HEK293 (cell line): Measurements from ENCODE around the gene DNASE2.

Experiments
- CTCF ChIA-PET: fragments of 350-600 bp; formaldehyde crosslinking; extraction: SDS; loops from one replicate; lab custom pipeline; 2021; ENCODE audit warnings: antibody characterized with exemption; lab: Yijun Ruan, JAX
- POLR2A ChIA-PET: fragments of 300-600 bp; formaldehyde crosslinking; extraction: SDS; loops from one replicate; lab custom pipeline; 2020; ENCODE audit warnings: antibody characterized with exemption, inconsistent platforms; lab: Yijun Ruan, JAX
- H3K27ac ChIP-seq: fragments of 200-500 bp; sonication (Bioruptor generic); 2 replicates; pipeline ENCODE4 v1.5.1; 2014; ENCODE audit warnings: low read depth, low read length, control low read depth, inconsistent platforms; ENCODE audit errors: extremely low read depth
- H3K36me3 ChIP-seq, 2 experiments: fragments of 200-500 bp in 1 of 2; sonication (Bioruptor generic) in 1 of 2; 1 replicate in 1 of 2; 2 replicates in 1 of 2; pipeline ENCODE4 v1.5.1; 2014 to 2017; ENCODE audit warnings: inconsistent platforms in 2 of 2, low read length in 2 of 2; ENCODE audit not compliant: control insufficient read depth in 2 of 2, insufficient read depth in 1 of 2
- H3K4me1 ChIP-seq: fragments of 200-500 bp; sonication (Bioruptor generic); 2 replicates; pipeline ENCODE4 v1.5.1; 2014; ENCODE audit warnings: mild to moderate bottlenecking, low read length, inconsistent platforms; ENCODE audit not compliant: control insufficient read depth, insufficient read depth
- H3K4me3 ChIP-seq: 2 replicates; pipeline ENCODE4 v1.5.1; 2011; ENCODE audit warnings: low read depth, mild to moderate bottlenecking, control low read depth, low read length, moderate library complexity
- H3K9me3 ChIP-seq: fragments of 200-500 bp; sonication (Bioruptor generic); 2 replicates; pipeline ENCODE4 v1.5.1; 2014; ENCODE audit warnings: low read depth, low read length, inconsistent platforms; ENCODE audit not compliant: control insufficient read depth, insufficient read depth
- BCL11A ChIP-seq: fragments of 450-650 bp; formaldehyde crosslinking; IDR thresholded peaks from 2 replicates; pipeline ENCODE4 v1.5.1; 2016; ENCODE audit warnings: low read depth, missing biosample characterization, missing genetic modification characterization
- GFI1B ChIP-seq: fragments of 450-650 bp; formaldehyde crosslinking; IDR thresholded peaks from 2 replicates; pipeline ENCODE4 v1.5.1; 2016; ENCODE audit warnings: missing biosample characterization, missing genetic modification characterization
- HOXD13 ChIP-seq: sonication (generic); formaldehyde crosslinking; IDR thresholded peaks from 2 replicates; pipeline ENCODE4 v1.8.0; 2022; ENCODE audit warnings: missing genetic modification reagents, borderline replicate concordance
- SP7 ChIP-seq: fragments of 450-650 bp; formaldehyde crosslinking; IDR thresholded peaks from 2 replicates; pipeline ENCODE4 v1.5.1; 2016; ENCODE audit warnings: missing biosample characterization, missing genetic modification characterization
- YY1 ChIP-seq: fragments of 450-650 bp; formaldehyde crosslinking; IDR thresholded peaks from 2 replicates; pipeline ENCODE4 v1.5.1; 2018; ENCODE audit warnings: missing biosample characterization, missing genetic modification characterization
- YY2 ChIP-seq: fragments of 450-650 bp; formaldehyde crosslinking; IDR thresholded peaks from 2 replicates; pipeline ENCODE4 v1.5.1; 2016; ENCODE audit warnings: missing biosample characterization, missing genetic modification characterization
- ZEB2 ChIP-seq: fragments of 450-650 bp; formaldehyde crosslinking; IDR thresholded peaks from 2 replicates; pipeline ENCODE4 v1.5.1; 2016; ENCODE audit warnings: missing biosample characterization, missing genetic modification characterization
- ZNF169 ChIP-seq: fragments of 450-650 bp; formaldehyde crosslinking; IDR thresholded peaks from 2 replicates; pipeline ENCODE4 v1.5.1; 2016; ENCODE audit warnings: missing biosample characterization, missing genetic modification characterization
- ZNF19 ChIP-seq: fragments of 450-650 bp; formaldehyde crosslinking; IDR thresholded peaks from 2 replicates; pipeline ENCODE4; 2016; ENCODE audit warnings: missing biosample characterization, missing genetic modification characterization, low read depth
- ZNF223 ChIP-seq: fragments of 450-650 bp; formaldehyde crosslinking; IDR thresholded peaks from 2 replicates; pipeline ENCODE4 v1.5.1; 2016; ENCODE audit warnings: missing biosample characterization, missing genetic modification characterization
- ZNF24 ChIP-seq: fragments of 450-650 bp; formaldehyde crosslinking; IDR thresholded peaks from 2 replicates; pipeline ENCODE4 v1.5.1; 2016; ENCODE audit warnings: missing biosample characterization, missing genetic modification characterization
- ZNF311 ChIP-seq: fragments of 450-650 bp; formaldehyde crosslinking; IDR thresholded peaks from 2 replicates; pipeline ENCODE4 v1.5.1; 2017; ENCODE audit warnings: missing biosample characterization, missing genetic modification characterization, borderline replicate concordance
- ZNF341 ChIP-seq: fragments of 450-650 bp; formaldehyde crosslinking; IDR thresholded peaks from 2 replicates; pipeline ENCODE4; 2016; ENCODE audit warnings: low read depth, missing biosample characterization, missing genetic modification characterization
- ZNF350 ChIP-seq: fragments of 450-650 bp; formaldehyde crosslinking; IDR thresholded peaks from 2 replicates; pipeline ENCODE4 v1.5.0; 2017; ENCODE audit warnings: missing biosample characterization, mild to moderate bottlenecking, missing genetic modification characterization
- ZNF37A ChIP-seq: fragments of 450-650 bp; IDR thresholded peaks from 2 replicates; pipeline ENCODE4 v1.5.1; 2018; ENCODE audit warnings: missing biosample characterization, missing genetic modification characterization
- ZNF514 ChIP-seq: fragments of 450-650 bp; formaldehyde crosslinking; IDR thresholded peaks from 2 replicates; pipeline ENCODE4 v1.5.1; 2016; ENCODE audit warnings: missing biosample characterization, missing genetic modification characterization
- ZNF521 ChIP-seq: fragments of 450-650 bp; formaldehyde crosslinking; IDR thresholded peaks from 2 replicates; pipeline ENCODE4 v1.5.1; 2017; ENCODE audit warnings: missing biosample characterization, mild to moderate bottlenecking, missing genetic modification characterization
- ZNF600 ChIP-seq: fragments of 450-650 bp; formaldehyde crosslinking; IDR thresholded peaks from 2 replicates; pipeline ENCODE4 v1.5.1; 2016; ENCODE audit warnings: missing biosample characterization, missing genetic modification characterization
- ZNF621 ChIP-seq: fragments of 450-650 bp; formaldehyde crosslinking; IDR thresholded peaks from 2 replicates; pipeline ENCODE4 v1.5.1; 2017; ENCODE audit warnings: missing biosample characterization, missing genetic modification characterization
- ZNF654 ChIP-seq: fragments of 450-650 bp; formaldehyde crosslinking; IDR thresholded peaks from 2 replicates; pipeline ENCODE4 v1.5.1; 2016; ENCODE audit warnings: low read depth, missing biosample characterization, missing genetic modification characterization
- ZNF677 ChIP-seq: fragments of 450-650 bp; IDR thresholded peaks from 2 replicates; pipeline ENCODE4 v1.5.0; 2018; ENCODE audit warnings: missing biosample characterization, mild to moderate bottlenecking, missing genetic modification characterization, moderate library complexity
- ZSCAN30 ChIP-seq: fragments of 450-650 bp; IDR thresholded peaks from 2 replicates; pipeline ENCODE4 v1.5.1; 2018; ENCODE audit warnings: missing biosample characterization, mild to moderate bottlenecking, missing genetic modification characterization, moderate library complexity
- ZXDB ChIP-seq: fragments of 450-650 bp; formaldehyde crosslinking; IDR thresholded peaks from 2 replicates; pipeline ENCODE4 v1.5.1; 2016; ENCODE audit warnings: missing biosample characterization, missing genetic modification characterization
- TF ChIP-seq, protein P1 (sequence below): fragments of 450-650 bp; formaldehyde crosslinking; IDR thresholded peaks from 2 replicates; pipeline ENCODE4 v1.5.1; 2016; ENCODE audit warnings: missing biosample characterization, missing genetic modification characterization
- TF ChIP-seq, protein P2 (sequence below): fragments of 450-650 bp; formaldehyde crosslinking; IDR thresholded peaks from 2 replicates; pipeline ENCODE4 v1.5.1; 2016; ENCODE audit warnings: missing biosample characterization, missing genetic modification characterization
- TF ChIP-seq, protein P3 (sequence below): fragments of 450-650 bp; formaldehyde crosslinking; conservative IDR thresholded peaks from 2 replicates; pipeline ENCODE4 v1.5.1; 2016; ENCODE audit warnings: low read depth, missing biosample characterization, missing genetic modification characterization

DNASE2 gene

DNA sequence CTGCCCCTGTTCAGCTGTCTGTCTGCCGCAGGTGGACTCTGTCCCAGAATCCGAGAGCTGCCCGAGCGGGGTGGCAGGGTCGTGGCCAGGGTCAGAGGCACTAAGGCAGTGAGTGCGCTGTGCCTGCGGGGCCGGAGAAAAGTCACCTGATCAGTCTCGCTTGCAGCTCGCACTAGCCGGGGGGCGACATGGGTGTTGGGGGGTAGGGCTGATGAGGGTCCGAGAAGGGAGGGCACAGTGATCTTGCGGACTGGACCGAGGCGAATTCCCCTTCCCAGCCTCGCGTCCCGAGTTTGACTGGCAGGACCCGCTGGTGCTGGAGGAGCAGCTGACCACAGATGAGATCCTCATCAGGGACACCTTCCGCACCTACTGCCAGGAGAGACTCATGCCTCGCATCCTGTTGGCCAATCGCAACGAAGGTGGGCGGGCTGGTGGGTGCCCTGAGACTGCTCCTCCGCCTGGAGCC lies 10.3 kb upstream of the DNASE2 start (continued):
- no peak for TF ChIP-seq HOXD13 (CRISPR knock-in tag)
- no peak for TF ChIP-seq ZNF600 (tag by site-specific recombination)
- no peak for TF ChIP-seq ZNF341 (tag by site-specific recombination)
- TF ChIP-seq ZNF311 (tag by site-specific recombination) = no peak
- TF ChIP-seq ZNF350 (tag by site-specific recombination) = no peak
- TF ChIP-seq, protein P1, sequence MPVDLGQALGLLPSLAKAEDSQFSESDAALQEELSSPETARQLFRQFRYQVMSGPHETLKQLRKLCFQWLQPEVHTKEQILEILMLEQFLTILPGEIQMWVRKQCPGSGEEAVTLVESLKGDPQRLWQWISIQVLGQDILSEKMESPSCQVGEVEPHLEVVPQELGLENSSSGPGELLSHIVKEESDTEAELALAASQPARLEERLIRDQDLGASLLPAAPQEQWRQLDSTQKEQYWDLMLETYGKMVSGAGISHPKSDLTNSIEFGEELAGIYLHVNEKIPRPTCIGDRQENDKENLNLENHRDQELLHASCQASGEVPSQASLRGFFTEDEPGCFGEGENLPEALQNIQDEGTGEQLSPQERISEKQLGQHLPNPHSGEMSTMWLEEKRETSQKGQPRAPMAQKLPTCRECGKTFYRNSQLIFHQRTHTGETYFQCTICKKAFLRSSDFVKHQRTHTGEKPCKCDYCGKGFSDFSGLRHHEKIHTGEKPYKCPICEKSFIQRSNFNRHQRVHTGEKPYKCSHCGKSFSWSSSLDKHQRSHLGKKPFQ (tag by site-specific recombination) = no peak
- no peak for TF ChIP-seq ZXDB (tag by site-specific recombination)
- no peak for TF ChIP-seq BCL11A
- TF ChIP-seq ZNF24 = no peak
- TF ChIP-seq ZNF521 (tag by site-specific recombination) = no peak
- TF ChIP-seq, protein P2, sequence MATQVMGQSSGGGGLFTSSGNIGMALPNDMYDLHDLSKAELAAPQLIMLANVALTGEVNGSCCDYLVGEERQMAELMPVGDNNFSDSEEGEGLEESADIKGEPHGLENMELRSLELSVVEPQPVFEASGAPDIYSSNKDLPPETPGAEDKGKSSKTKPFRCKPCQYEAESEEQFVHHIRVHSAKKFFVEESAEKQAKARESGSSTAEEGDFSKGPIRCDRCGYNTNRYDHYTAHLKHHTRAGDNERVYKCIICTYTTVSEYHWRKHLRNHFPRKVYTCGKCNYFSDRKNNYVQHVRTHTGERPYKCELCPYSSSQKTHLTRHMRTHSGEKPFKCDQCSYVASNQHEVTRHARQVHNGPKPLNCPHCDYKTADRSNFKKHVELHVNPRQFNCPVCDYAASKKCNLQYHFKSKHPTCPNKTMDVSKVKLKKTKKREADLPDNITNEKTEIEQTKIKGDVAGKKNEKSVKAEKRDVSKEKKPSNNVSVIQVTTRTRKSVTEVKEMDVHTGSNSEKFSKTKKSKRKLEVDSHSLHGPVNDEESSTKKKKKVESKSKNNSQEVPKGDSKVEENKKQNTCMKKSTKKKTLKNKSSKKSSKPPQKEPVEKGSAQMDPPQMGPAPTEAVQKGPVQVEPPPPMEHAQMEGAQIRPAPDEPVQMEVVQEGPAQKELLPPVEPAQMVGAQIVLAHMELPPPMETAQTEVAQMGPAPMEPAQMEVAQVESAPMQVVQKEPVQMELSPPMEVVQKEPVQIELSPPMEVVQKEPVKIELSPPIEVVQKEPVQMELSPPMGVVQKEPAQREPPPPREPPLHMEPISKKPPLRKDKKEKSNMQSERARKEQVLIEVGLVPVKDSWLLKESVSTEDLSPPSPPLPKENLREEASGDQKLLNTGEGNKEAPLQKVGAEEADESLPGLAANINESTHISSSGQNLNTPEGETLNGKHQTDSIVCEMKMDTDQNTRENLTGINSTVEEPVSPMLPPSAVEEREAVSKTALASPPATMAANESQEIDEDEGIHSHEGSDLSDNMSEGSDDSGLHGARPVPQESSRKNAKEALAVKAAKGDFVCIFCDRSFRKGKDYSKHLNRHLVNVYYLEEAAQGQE (tag by site-specific recombination) = no peak
- TF ChIP-seq YY1 = no peak
- no peak for TF ChIP-seq GFI1B (tag by site-specific recombination)
- TF ChIP-seq ZNF169 = no peak
- no peak for TF ChIP-seq ZEB2 (tag by site-specific recombination)

DNA sequence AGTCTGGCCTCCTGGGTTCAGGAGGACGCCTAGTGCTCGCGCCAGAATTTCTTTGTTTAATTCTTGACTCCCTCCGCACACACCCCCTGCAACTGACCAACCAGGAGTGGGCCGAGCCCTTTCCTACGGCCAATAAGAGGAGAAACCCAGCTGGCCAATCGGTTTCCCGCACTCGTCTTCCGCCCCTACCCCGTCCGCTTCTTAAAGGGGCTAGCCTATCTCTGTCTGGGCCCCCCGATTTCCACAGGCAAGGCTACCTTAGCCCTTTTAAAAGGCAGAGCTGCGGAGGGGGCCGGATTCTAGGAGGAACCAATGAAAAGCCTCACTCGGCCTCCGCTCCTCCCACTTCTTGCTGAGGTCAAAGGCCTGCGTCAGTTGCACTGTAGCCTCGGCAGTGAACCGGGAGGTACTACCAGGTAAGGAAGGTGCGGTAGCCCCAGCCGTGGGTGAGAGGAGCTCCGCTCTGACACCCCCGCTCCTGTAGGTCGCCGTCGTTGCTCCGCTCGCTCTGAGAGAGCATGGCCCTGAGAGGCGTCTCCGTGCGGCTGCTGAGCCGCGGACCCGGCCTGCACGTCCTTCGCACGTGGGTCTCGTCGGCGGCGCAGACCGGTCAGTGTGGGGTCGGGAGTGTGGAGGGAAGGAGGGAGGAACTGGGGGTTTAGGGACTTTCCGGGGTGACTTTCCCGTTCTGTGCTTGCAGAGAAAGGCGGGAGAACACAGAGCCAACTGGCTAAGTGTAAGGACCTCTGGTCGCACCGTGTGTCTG lies 9.7 kb upstream of the DNASE2 start, which contains the start of gene GCDH:
Gene GCDH (plus strand): TSS at position 374 of the 766 bp plus-strand sequence. CDS start 145 bp downstream, at position 519.
- Histone ChIP-seq H3K4me3 (peak within 1 kb of the TSS; percentile 96), H3K9me3 (no peaks in the 10 kb centered on the region), H3K4me1 (no peaks in the 10 kb centered on the region), H3K27ac (no peak within 1 kb of the TSS), H3K36me3 (peaks cover 0 to 19% of the 10 kb centered on the region in 2 experiments; a peak in 2 of 3 replicates)
- ChIA-PET POLR2A (interaction anchor here (0.5 to 2.7 kb wide), 18 partner anchors 8 to 680 kb away, joined by 3 to 42 read pairs (median 4); partner anchors contain the start of genes DNASE2, FARSA, FBXW9 and GADD45GIP1), CTCF (interaction anchor here (0.6 to 1.3 kb wide), 9 partner anchors 9 to 161 kb away, joined by 3 to 6 read pairs (median 3); partner anchors contain the start of genes DNASE2 and SYCE2)
- TF ChIP-seq YY2 (tag by site-specific recombination) = no peak
- TF ChIP-seq ZSCAN30 (tag by site-specific recombination) = no peak
- TF ChIP-seq ZNF654 = no peak
- no peak for TF ChIP-seq SP7 (tag by site-specific recombination)
- no peak for TF ChIP-seq ZNF223 (tag by site-specific recombination)
- TF ChIP-seq ZNF37A (tag by site-specific recombination) = no peak
- TF ChIP-seq ZNF621 (tag by site-specific recombination) = no peak
- no peak for TF ChIP-seq ZNF677 (tag by site-specific recombination)
- TF ChIP-seq ZNF514 (tag by site-specific recombination) = no peak
- TF ChIP-seq, protein P3, sequence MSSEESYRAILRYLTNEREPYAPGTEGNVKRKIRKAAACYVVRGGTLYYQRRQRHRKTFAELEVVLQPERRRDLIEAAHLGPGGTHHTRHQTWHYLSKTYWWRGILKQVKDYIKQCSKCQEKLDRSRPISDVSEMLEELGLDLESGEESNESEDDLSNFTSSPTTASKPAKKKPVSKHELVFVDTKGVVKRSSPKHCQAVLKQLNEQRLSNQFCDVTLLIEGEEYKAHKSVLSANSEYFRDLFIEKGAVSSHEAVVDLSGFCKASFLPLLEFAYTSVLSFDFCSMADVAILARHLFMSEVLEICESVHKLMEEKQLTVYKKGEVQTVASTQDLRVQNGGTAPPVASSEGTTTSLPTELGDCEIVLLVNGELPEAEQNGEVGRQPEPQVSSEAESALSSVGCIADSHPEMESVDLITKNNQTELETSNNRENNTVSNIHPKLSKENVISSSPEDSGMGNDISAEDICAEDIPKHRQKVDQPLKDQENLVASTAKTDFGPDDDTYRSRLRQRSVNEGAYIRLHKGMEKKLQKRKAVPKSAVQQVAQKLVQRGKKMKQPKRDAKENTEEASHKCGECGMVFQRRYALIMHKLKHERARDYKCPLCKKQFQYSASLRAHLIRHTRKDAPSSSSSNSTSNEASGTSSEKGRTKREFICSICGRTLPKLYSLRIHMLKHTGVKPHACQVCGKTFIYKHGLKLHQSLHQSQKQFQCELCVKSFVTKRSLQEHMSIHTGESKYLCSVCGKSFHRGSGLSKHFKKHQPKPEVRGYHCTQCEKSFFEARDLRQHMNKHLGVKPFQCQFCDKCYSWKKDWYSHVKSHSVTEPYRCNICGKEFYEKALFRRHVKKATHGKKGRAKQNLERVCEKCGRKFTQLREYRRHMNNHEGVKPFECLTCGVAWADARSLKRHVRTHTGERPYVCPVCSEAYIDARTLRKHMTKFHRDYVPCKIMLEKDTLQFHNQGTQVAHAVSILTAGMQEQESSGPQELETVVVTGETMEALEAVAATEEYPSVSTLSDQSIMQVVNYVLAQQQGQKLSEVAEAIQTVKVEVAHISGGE = no peak
- TF ChIP-seq ZNF19 (tag by site-specific recombination) = no peak
